ENCODE data around the gene DUOXA1. TPM values are rescaled to one million over a fixed set of nuclear protein-coding genes. Genes with fewer than 3 reads are reported as not detected.

DUOXA1 gene
- polyA plus RNA-seq, 4 donors, result 0.17 to 0.57 (median 0.37) TPM

Other genes starting within 250 kb of the DUOXA1 start
- gene TERB2, start 173.2 kb downstream of the DUOXA1 start, polyA plus RNA-seq (ENCODE audit: insufficient read length in 4 of 4), result not detected
- 10 to 100 TPM; 22.1 to 47.5 (median 33.8) TPM for gene SORD, start 106.7 kb downstream of the DUOXA1 start, polyA plus RNA-seq (ENCODE audit: insufficient read length in 4 of 4)
- under 1 TPM in 2 of 4 donors, not detected in 2; 0.04 to 0.08 TPM for gene DUOX2, start 15.7 kb downstream of the DUOXA1 start, polyA plus RNA-seq (ENCODE audit: insufficient read length in 4 of 4)
- not detected for gene DUOXA2, start 15.6 kb downstream of the DUOXA1 start, polyA plus RNA-seq (ENCODE audit: insufficient read length in 4 of 4)
- 1 to 10 TPM; 2.2 to 2.9 (median 2.5) TPM for gene DUOX1, start 115 bp upstream of the DUOXA1 start, polyA plus RNA-seq (ENCODE audit: insufficient read length in 4 of 4)
- gene SHF, start 58.1 kb upstream of the DUOXA1 start, polyA plus RNA-seq (ENCODE audit: insufficient read length in 4 of 4), result 10 to 100 TPM; 14.7 to 21.6 (median 16.3) TPM
- under 1 TPM; 0.20 to 0.46 (median 0.41) TPM for gene SLC28A2, start 122.4 kb upstream of the DUOXA1 start, polyA plus RNA-seq (ENCODE audit: insufficient read length in 4 of 4)
- 100 to 1,000 TPM; 218 to 304 (median 259) TPM for gene GATM, start 248.7 kb upstream of the DUOXA1 start, polyA plus RNA-seq (ENCODE audit: insufficient read length in 4 of 4)